HepG2 (cell line): ENCODE data around the gene NME7. TPM values are rescaled to one million over a fixed set of nuclear protein-coding genes. Genes with fewer than 3 reads are reported as not detected.
A peak's percentile ranks its signal among the peaks of the same experiment; 100 is the strongest.

Experiments
- ATF3 ChIP-seq: sonication (generic); formaldehyde crosslinking; IDR thresholded peaks from 2 replicates; pipeline ENCODE4 v1.4.0; 2020; ENCODE audit warnings: missing genetic modification reagents
- BRF2 ChIP-seq: sonication (generic); formaldehyde crosslinking; IDR thresholded peaks from 2 replicates; pipeline ENCODE4 v1.8.1; 2022; ENCODE audit warnings: mild to moderate bottlenecking, missing genetic modification reagents
- CBFB ChIP-seq: sonication (generic); formaldehyde crosslinking; IDR thresholded peaks from 2 replicates; pipeline ENCODE4 v1.4.0; 2020; ENCODE audit warnings: missing genetic modification reagents
- DNMT3B ChIP-seq: conservative IDR thresholded peaks from 2 replicates; pipeline ENCODE4 v1.6.1; 2016; ENCODE audit warnings: missing biosample characterization, control low read depth
- FIP1L1 ChIP-seq: fragments of 200-400 bp; formaldehyde crosslinking; IDR thresholded peaks from 2 replicates; pipeline ENCODE4 v1.6.1; 2018; ENCODE audit warnings: low read depth, mild to moderate bottlenecking, low read length, moderate library complexity, borderline replicate concordance; ENCODE audit not compliant: insufficient read depth
- HIVEP1 ChIP-seq: sonication (generic); formaldehyde crosslinking; IDR thresholded peaks from 2 replicates; pipeline ENCODE4 v1.4.0; 2020; ENCODE audit warnings: mild to moderate bottlenecking, missing genetic modification reagents
- HMG20B ChIP-seq: conservative IDR thresholded peaks from 2 replicates; pipeline ENCODE4 v1.6.1; 2016; ENCODE audit warnings: missing genetic modification reagents, missing compliant biosample characterization
- MLX ChIP-seq: IDR thresholded peaks from 2 replicates; pipeline ENCODE4 v1.6.1; 2016
- MLXIP ChIP-seq: sonication (generic); formaldehyde crosslinking; IDR thresholded peaks from 2 replicates; pipeline ENCODE4 v1.9.0; 2021; ENCODE audit warnings: missing genetic modification reagents, borderline replicate concordance
- NCOR1 ChIP-seq: fragments of 200-600 bp; sonication (generic); IDR thresholded peaks from 2 replicates; pipeline ENCODE4 v1.7.0; 2017; ENCODE audit warnings: antibody characterized with exemption, low read length, borderline replicate concordance
- POGZ ChIP-seq: sonication (generic); formaldehyde crosslinking; IDR thresholded peaks from 2 replicates; pipeline ENCODE4 v1.4.0; 2020; ENCODE audit warnings: mild to moderate bottlenecking, missing genetic modification reagents
- SAP130 ChIP-seq: IDR thresholded peaks from 2 replicates; pipeline ENCODE4 v1.6.1; 2016; ENCODE audit warnings: low read depth
- SIX4 ChIP-seq: sonication (generic); formaldehyde crosslinking; IDR thresholded peaks from 2 replicates; pipeline ENCODE4 v1.4.0; 2020; ENCODE audit warnings: missing genetic modification reagents
- SMYD3 ChIP-seq: sonication (generic); formaldehyde crosslinking; IDR thresholded peaks from 2 replicates; pipeline ENCODE4 v1.8.1; 2023; ENCODE audit warnings: mild to moderate bottlenecking, missing genetic modification reagents
- TBL1XR1 ChIP-seq: fragments of 150-350 bp; IDR thresholded peaks from 2 replicates; pipeline ENCODE4 v1.6.1; 2014; ENCODE audit warnings: borderline replicate concordance, low read length; ENCODE audit not compliant: partially characterized antibody
- TBX3 ChIP-seq: fragments of 450-650 bp; IDR thresholded peaks from 2 replicates; pipeline ENCODE4 v1.6.1; 2017; ENCODE audit warnings: antibody characterized with exemption, mild to moderate bottlenecking, inconsistent platforms, borderline replicate concordance
- ZNF124 ChIP-seq: sonication (generic); formaldehyde crosslinking; IDR thresholded peaks from 2 replicates; pipeline ENCODE4 v1.4.0; 2020; ENCODE audit warnings: missing genetic modification reagents
- ZNF205 ChIP-seq: IDR thresholded peaks from 2 replicates; pipeline ENCODE4 v1.6.1; 2018; ENCODE audit warnings: missing biosample characterization, missing genetic modification reagents
- ZNF276 ChIP-seq: sonication (generic); formaldehyde crosslinking; IDR thresholded peaks from 2 replicates; pipeline ENCODE4 v1.4.0; 2020; ENCODE audit warnings: mild to moderate bottlenecking, low read depth, missing genetic modification reagents
- ZNF672 ChIP-seq: sonication (generic); formaldehyde crosslinking; IDR thresholded peaks from 2 replicates; pipeline ENCODE4 v1.8.1; 2022; ENCODE audit warnings: missing genetic modification reagents
- polyA plus RNA-seq, 8 experiments: library from polyadenylated mRNA; depleted of rRNA in 3 of 8; stranded (reverse) in 7 of 8; unstranded in 1 of 8; fragments of >200 nt; fragmentation: Illumina TruSeq in 4 of 8; extraction: Trizol in 4 of 8; gene quantifications; 2 replicates each; pipeline versions ENCODE4 v1.2.1 to v1.2.3, GENCODE V29; 2011 to 2016; ENCODE audit warnings: low read depth in 4 of 8, missing spikeins in 1 of 8, mixed read lengths in 1 of 8; ENCODE audit not compliant: insufficient read depth in 1 of 8
- total RNA-seq, 5 experiments: library from RNA; depleted of rRNA; stranded (reverse); fragments of >200 nt; fragmentation: Illumina TruSeq; extraction: Trizol; gene quantifications; 2 replicates each; pipeline ENCODE4 v1.2.3, GENCODE V29; 2016; ENCODE audit warnings: low read depth in 1 of 5
- TF ChIP-seq, protein P1 (sequence below): sonication (generic); formaldehyde crosslinking; IDR thresholded peaks from 2 replicates; pipeline ENCODE4 v1.5.1; 2020; ENCODE audit warnings: missing genetic modification reagents, mild to moderate bottlenecking, borderline replicate concordance

The NME7 gene
- total and polyA plus RNA-seq, 2 of the 13 experiments (the other 11 are each of a cell fraction or from before 2014, with no cell fraction given) = 9.4 to 22.5 TPM

GRCh38 chr1:169115891-169116585 lies 251.6 kb downstream of the NME7 start (continued):
- TF ChIP-seq, protein P1, sequence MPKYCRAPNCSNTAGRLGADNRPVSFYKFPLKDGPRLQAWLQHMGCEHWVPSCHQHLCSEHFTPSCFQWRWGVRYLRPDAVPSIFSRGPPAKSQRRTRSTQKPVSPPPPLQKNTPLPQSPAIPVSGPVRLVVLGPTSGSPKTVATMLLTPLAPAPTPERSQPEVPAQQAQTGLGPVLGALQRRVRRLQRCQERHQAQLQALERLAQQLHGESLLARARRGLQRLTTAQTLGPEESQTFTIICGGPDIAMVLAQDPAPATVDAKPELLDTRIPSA (CRISPR knock-in tag) = no peak
- no peak for TF ChIP-seq ZNF276 (CRISPR knock-in tag)
- no peak for TF ChIP-seq SMYD3 (CRISPR knock-in tag)
- TF ChIP-seq BRF2 (CRISPR knock-in tag) = no peak
- TF ChIP-seq ZNF124 (CRISPR knock-in tag) = no peak
- TF ChIP-seq POGZ (CRISPR knock-in tag) = peak; percentile 81
- no peak; the same call in 1 of the 2 replicates for TF ChIP-seq MLX (CRISPR knock-in tag)
- TF ChIP-seq ZNF205 (CRISPR knock-in tag) = peak; percentile 75
- TF ChIP-seq TBL1XR1 = peak; percentile 80
- TF ChIP-seq HIVEP1 = peak; percentile 80
- peak; percentile 78; the same call in 1 of the 2 replicates for TF ChIP-seq NCOR1
- TF ChIP-seq HMG20B (CRISPR knock-in tag) = peak; percentile 73
- peak; percentile 67; the same call in 1 of the 2 replicates for TF ChIP-seq CBFB (CRISPR knock-in tag)
- TF ChIP-seq DNMT3B = no peak
- TF ChIP-seq FIP1L1 = no peak
- TF ChIP-seq MLXIP = 0 out of 2 replicates have a peak, but pooled peaks have one; percentile 28
- TF ChIP-seq SIX4 (CRISPR knock-in tag) = peak; percentile 68
- TF ChIP-seq SAP130 (CRISPR knock-in tag) = peak; percentile 90
- peak; percentile 44; the same call in 1 of the 2 replicates for TF ChIP-seq TBX3
- TF ChIP-seq ZNF672 (CRISPR knock-in tag) = no peak
- TF ChIP-seq ATF3 = 0 out of 2 replicates have a peak, but pooled peaks have one; percentile 10
